GM23338 (cell line): Measurements from ENCODE around the gene SDHA.

Experiments used
- EZH2 ChIP-seq: fragments of 200-600 bp; sonication (generic); IDR thresholded peaks from one replicate; pipeline ENCODE4 v1.8.0; 2017; ENCODE audit warnings: antibody characterized with exemption, mild to moderate bottlenecking, low read depth; ENCODE audit not compliant: unreplicated experiment
- EZH2phosphoT487 ChIP-seq: fragments of 200-600 bp; sonication (generic); IDR thresholded peaks from one replicate; pipeline ENCODE4 v1.8.1; 2018; ENCODE audit warnings: antibody characterized with exemption; ENCODE audit not compliant: unreplicated experiment
- JUNB ChIP-seq: IDR thresholded peaks from one replicate; pipeline ENCODE4 v1.6.1; 2016; ENCODE audit warnings: antibody characterized with exemption; ENCODE audit not compliant: unreplicated experiment
- POLR2AphosphoS5 ChIP-seq: IDR thresholded peaks from 2 replicates; pipeline ENCODE4 v1.6.1; 2016; ENCODE audit warnings: antibody characterized with exemption, low read depth
- STAT1 ChIP-seq: IDR thresholded peaks from one replicate; pipeline ENCODE4 v1.6.1; 2016; ENCODE audit warnings: antibody characterized with exemption; ENCODE audit not compliant: unreplicated experiment
- TF ChIP-seq, protein P1 (sequence below), 2 experiments: fragments of 200-600 bp in 1 of 2; sonication (generic) in 1 of 2; conservative IDR thresholded peaks; 2 replicates each; pipeline versions ENCODE4 v1.5.1 to v1.6.1; 2016 to 2017; ENCODE audit warnings: antibody characterized with exemption in 2 of 2, low read depth in 2 of 2, mild to moderate bottlenecking in 2 of 2, moderate library complexity in 1 of 2

GRCh38 chr5:181160-181559, 37.0 kb upstream of the SDHA start:
- no peak for TF ChIP-seq JUNB
- TF ChIP-seq, protein P1, sequence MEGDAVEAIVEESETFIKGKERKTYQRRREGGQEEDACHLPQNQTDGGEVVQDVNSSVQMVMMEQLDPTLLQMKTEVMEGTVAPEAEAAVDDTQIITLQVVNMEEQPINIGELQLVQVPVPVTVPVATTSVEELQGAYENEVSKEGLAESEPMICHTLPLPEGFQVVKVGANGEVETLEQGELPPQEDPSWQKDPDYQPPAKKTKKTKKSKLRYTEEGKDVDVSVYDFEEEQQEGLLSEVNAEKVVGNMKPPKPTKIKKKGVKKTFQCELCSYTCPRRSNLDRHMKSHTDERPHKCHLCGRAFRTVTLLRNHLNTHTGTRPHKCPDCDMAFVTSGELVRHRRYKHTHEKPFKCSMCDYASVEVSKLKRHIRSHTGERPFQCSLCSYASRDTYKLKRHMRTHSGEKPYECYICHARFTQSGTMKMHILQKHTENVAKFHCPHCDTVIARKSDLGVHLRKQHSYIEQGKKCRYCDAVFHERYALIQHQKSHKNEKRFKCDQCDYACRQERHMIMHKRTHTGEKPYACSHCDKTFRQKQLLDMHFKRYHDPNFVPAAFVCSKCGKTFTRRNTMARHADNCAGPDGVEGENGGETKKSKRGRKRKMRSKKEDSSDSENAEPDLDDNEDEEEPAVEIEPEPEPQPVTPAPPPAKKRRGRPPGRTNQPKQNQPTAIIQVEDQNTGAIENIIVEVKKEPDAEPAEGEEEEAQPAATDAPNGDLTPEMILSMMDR (conservative IDR thresholded peaks at IDR 0.05; ENCODE audit: low read depth in 2 of 2), result no peak
- TF ChIP-seq STAT1, result no peak
- TF ChIP-seq EZH2, result no peak
- TF ChIP-seq POLR2AphosphoS5, result no peak
- TF ChIP-seq EZH2phosphoT487, result no peak
